C4-2B (cell line): ENCODE measurements around the gene CLDN9.

Experiments
- ZFX ChIP-seq: fragments of 450-650 bp; IDR thresholded peaks from 2 replicates; pipeline ENCODE4 v1.6.1; 2017
- TF ChIP-seq, protein P1 (sequence below): fragments of 450-650 bp; conservative IDR thresholded peaks from 2 replicates; pipeline ENCODE4 v1.5.1; 2017; ENCODE audit warnings: mild to moderate bottlenecking

DNA sequence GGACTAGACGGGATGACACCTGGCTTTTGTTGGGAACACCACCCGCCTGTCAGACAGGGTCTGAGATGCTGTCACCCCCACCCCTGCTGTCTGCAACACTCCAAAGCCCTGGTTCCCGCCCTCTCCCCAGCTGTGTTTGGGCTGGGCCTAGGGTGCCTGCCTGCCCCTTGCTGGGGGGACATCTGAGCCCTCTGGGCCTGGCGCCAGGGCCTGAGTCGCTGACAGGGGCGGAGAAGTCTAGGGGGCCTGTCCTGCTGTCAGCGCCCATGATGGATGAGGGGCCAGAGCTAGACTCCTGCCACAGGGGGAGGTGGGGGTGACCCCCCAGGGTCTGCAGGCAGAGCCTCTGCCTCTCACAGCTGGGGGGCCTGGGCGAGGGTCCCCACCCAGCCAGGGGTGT, 24.9 kb upstream of the CLDN9 start:
- TF ChIP-seq, protein P1, sequence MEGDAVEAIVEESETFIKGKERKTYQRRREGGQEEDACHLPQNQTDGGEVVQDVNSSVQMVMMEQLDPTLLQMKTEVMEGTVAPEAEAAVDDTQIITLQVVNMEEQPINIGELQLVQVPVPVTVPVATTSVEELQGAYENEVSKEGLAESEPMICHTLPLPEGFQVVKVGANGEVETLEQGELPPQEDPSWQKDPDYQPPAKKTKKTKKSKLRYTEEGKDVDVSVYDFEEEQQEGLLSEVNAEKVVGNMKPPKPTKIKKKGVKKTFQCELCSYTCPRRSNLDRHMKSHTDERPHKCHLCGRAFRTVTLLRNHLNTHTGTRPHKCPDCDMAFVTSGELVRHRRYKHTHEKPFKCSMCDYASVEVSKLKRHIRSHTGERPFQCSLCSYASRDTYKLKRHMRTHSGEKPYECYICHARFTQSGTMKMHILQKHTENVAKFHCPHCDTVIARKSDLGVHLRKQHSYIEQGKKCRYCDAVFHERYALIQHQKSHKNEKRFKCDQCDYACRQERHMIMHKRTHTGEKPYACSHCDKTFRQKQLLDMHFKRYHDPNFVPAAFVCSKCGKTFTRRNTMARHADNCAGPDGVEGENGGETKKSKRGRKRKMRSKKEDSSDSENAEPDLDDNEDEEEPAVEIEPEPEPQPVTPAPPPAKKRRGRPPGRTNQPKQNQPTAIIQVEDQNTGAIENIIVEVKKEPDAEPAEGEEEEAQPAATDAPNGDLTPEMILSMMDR, result no peak
- no peak for TF ChIP-seq ZFX
